Stimulated activated CD4-positive, alpha-beta T cell treated with anti-CD3 and anti-CD28 coated beads, Interleukin-4, amount 100 ng/mL, for 1 hour (primary cell): ENCODE measurements around the gene GRAMD1A.
"Not testable (repeated sequence)": the region's sequence is repeated elsewhere in the genome, so short reads cannot be mapped to it uniquely, and the experiment has no call there.

Source experiments
- DNase-seq: peaks from one replicate; pipeline ENCODE4 v3.0.0-alpha.2; 2020

GRAMD1A gene

GRCh38 chr19:34999498-35000337 lies at the start of gene GRAMD1A:
Gene GRAMD1A (plus strand): TSS chr19:35000323. CDS start chr19:35000479, 156 bp downstream.
- DNase-seq, result peak; percentile 78

- no peak for DNase-seq
Observed at GRCh38 chr19:34953092-34953491, 47.0 kb upstream of the GRAMD1A start.

- DNase-seq, result no peak
Observed at GRCh38 chr19:34957830-34958751, 42.0 kb upstream of the GRAMD1A start.

GRCh38 chr19:34959021-34959420 lies 41.1 kb upstream of the GRAMD1A start:
- no peak for DNase-seq

GRCh38 chr19:34960103-34960805 lies 39.9 kb upstream of the GRAMD1A start:
- no peak for DNase-seq

DNA sequence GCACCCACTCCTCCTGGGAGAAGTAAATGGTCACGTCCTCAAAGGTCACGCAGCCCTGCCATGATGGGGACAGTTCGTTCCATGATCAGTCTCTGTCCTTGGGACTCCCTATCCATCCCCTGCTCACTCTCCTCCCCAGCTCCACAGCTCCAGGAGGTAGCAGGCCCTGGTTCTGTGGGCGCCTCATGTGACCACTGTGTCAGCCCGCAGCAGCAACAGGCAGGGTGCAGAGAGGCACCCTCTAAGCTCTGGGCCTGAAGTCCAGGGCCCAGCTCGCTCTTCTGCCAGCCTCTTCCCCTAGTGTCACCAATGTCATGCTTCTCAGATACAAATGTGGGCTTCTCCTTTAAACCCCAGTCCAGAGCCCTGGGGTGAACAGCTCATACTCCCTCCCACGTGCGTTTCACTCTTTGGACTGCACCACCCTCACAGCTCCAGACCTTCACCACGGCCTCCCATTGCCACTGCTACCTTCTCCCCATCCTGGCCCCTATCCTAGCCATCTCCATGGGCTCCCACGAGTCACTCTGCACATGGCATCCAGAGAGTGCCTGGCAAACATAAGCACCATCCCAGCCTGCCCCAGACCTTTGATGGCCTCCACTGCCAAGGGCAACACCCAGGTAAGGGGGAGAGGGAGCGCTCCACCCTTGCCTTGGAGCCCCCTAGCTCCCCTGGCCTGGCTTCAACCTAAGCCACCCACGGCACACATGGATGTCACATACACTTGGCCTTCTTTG lies 39.0 kb upstream of the GRAMD1A start:
- no peak for DNase-seq

DNA sequence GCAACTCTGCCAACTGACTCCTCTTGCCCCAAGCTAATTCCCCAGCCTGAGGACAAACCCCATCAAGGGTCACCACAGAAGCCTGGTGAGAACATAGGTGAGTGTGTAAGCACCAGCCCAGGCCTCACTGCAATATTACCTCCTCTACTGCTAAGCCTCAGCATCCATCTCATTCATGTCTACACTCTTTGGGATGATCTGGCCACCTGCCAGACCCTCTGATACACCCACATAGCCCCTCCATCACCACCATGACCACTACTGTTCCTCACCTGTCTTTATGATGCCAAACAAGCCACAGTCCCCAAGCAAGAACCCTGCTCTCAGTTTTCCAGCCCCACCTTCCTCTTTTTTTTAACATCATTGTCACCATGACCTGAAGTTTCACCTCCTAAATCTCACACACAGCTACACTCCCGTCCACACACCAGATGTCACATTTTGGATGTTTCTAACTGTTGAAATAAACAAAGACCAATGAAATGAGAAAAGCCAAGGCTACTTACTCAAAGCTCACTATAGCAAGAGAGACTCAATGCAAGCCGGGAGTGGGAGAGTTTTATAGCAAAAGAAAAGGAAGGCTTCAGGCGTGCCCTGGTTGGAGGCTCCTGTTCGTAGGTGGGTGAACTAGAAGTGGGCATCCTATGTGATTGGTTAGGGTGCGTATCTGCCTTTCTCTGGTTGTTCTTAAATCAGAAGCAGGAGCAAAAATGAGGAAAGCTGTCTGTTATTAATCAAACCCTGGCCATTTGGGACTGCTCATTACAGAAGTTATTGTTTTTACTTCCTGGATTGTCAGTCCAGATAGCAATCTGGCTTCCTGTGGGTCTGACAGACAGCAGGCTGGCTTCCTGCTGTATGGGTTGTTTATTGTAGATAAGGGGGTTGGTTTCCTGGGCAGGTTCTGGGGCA lies 38.1 kb upstream of the GRAMD1A start:
- DNase-seq, result no peak

DNA sequence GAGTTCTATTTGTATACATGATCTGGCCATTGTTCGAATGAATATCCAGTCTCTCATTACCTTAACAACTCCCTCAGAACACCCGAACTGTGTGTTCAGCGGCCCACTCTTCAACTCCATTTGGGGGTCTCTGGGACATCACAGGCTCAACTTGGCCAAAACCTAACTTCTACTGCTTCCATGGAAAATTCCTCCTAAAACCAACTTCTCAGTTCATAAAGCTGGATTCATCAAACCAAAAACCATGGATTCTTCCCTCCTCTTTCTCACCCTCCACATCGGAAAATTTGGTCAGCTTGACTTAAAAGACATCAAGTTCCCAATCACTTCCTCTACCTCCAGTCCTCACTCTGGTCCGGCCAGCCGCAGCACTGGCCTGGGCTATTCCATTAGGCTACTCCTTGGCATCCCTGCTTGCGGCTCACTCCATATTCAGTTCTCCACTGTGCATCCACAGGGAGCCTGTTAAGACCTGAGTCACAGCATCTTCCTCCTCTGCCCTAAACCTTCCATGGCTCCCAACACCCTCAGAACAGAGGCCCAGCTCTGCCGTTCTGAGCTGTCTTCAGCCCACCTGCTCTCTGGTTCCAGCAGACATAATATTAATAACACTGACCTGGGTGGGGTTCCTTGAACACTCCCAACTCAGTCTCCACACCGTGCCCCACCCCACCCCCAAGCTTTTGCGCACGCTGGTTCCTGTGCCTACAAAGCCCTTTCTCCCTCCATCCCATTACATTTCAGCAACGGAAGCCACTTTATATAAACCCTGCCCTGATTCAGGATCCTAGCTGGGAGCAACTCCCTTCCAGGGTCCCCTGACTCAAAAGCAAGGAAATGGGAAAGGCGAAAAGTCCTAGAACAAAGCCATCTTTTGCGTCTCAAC lies 37.2 kb upstream of the GRAMD1A start:
- DNase-seq, result no peak

DNA sequence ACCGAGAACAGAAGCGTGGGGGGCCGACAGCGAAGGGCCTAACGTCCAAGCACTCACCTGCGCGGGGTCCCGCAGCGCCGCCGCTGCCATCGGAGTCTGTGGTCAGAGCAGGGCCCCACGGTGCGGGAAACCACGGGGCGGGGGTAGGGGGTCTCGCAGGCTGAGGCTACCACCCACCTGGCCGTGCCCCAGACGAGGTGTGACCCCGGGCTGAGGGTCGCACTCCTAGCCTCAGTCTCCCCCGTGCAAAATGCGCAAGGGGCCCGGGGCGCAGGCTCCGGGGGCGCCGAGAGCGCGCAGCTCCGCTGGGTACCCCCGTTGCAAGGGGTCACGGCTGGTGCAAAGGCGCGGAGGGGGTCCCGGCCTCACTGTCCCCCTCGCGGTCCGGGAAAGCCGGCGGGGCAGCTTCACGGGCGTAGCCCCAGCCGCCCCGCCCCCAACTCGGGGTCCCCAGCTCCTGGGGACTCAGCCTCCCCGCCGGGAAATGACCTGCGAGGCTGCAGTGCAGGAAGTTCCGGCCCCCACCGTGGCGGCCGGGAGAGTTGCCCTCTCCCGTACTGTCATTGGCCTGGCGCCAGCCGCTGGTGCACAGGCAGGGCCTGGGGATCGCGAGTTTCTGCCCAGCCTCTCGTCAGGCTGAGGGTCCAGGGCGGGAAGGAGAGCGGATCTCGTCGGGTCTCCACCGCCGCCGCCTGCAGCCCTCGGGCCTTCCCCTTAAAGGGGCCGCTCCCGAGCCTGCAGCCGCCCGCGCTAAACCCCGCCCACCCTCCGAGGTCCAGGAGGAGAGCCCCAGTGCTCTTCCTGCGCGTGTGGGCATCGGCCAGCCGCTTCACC lies 36.3 kb upstream of the GRAMD1A start, which contains the start of gene ZNF792:
ZNF792 (minus strand) TSS at position 657 of the 834 bp plus-strand sequence; CDS start at position 90, 567 bp downstream.
- peak; percentile 53 for DNase-seq

DNA sequence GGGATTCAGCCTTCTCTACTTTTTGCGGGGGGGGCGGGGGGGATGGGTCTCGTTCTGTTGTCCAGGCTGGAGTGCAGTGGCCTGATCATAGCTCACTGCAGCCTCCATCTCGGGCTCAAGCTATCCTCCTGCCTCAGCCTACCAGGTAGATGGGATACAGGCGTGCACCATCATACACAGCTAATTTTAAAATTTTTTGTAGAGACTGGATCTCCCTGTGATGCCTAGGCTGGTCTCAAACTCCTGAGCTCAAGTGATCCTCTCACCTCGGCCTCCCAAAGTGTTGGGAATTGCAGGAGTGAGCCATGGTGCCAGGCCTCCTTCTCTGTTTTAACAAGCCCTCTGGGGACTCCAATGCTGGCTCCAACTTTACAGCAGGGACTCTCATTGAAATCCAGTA lies 35.5 kb upstream of the GRAMD1A start:
- no peak for DNase-seq

GRCh38 chr19:34965505-34965904 lies 34.6 kb upstream of the GRAMD1A start:
- DNase-seq, result not testable (repeated sequence)

- DNase-seq, result no peak
Observed at GRCh38 chr19:34967551-34967950, 32.6 kb upstream of the GRAMD1A start.

DNA sequence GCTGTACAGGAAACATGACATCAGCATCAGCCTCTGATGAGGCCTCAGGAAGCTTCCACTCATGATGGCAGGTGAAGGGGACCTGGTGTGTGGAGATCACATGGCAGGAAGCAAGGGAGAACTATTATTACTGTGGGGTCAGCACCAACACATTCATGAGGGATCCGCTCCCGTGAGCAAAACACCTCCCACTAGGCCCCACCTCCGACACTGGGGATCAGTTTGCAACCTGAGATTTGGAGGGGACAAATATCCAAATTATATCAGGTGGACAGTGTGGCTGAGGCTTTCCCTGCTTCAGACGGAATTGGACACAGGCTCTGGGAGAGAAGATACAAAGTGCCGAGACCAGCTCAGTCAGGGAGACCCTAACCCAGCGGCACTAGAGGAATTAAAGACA lies 30.4 kb upstream of the GRAMD1A start:
- no peak for DNase-seq

GRCh38 chr19:34970185-34970780 lies 29.8 kb upstream of the GRAMD1A start:
- DNase-seq, result not testable (repeated sequence)

DNA sequence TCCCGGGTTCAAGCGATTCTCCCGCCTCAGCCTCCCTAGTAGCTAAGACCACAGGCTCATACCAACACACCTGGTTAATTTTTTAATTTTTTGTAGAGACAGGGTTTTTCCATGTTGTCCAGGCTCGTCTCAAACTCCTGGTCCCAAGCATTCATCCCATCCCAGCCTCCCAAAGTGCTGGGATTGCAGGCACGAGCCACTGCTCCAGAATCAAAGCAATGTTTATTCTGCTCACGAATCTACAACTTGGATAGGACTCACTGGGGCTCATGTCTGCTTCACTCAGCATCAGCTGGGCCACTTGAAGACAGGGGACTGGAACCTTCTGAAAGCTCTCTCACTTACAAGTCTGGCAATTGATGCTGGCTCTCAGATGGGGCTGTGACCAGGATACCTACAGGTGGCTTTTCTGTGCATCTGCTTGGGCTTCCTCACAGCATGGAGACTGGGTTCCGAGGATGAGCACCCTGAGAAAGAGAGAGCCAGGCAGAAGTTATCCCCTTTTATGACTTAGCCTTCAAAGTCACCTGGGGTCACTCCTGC lies 27.9 kb upstream of the GRAMD1A start:
- no peak for DNase-seq

GRCh38 chr19:34974646-34975045 lies 25.5 kb upstream of the GRAMD1A start:
- DNase-seq, result no peak

DNA sequence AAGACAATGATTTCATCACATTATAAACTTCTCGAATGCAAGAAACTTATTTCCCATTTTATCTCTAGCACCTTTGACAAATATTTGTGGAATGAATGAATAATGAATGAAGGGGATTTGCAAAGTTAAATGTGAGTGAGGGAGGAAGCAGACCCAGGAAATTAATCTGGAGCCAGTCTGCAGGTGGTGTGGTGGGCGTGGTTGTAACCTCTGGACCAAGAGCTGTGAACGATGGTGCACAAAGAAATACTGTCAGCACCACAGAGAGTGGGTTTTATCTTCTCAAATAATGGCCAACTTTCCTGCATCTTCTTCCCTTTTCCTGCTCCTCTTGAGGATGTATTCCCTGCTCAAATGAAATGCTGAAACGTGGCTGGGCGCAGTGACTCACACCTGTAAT lies 25.1 kb upstream of the GRAMD1A start:
- DNase-seq, result no peak

GRCh38 chr19:34976611-34977010 lies 23.5 kb upstream of the GRAMD1A start:
- DNase-seq, result no peak
